MM.1S (cell line): ENCODE measurements around the gene KCNMA1.

Experiments
- EZH2 ChIP-seq: fragments of 300-600 bp; sonication (generic); optimal IDR thresholded peaks from 2 replicates; pipeline ENCODE3; 2017; ENCODE audit warnings: low read depth, mild to moderate bottlenecking, antibody characterized with exemption, low read length, mixed read lengths
- EZH2phosphoT487 ChIP-seq: fragments of 300-600 bp; sonication (generic); IDR thresholded peaks from 2 replicates; pipeline ENCODE4 v1.6.1; 2018; ENCODE audit warnings: antibody characterized with exemption, low read length
- TF ChIP-seq, protein P1 (sequence below): fragments of 300-600 bp; sonication (generic); IDR thresholded peaks from 2 replicates; pipeline ENCODE4 v1.5.1; 2016; ENCODE audit warnings: antibody characterized with exemption, low read length, mixed read lengths

DNA sequence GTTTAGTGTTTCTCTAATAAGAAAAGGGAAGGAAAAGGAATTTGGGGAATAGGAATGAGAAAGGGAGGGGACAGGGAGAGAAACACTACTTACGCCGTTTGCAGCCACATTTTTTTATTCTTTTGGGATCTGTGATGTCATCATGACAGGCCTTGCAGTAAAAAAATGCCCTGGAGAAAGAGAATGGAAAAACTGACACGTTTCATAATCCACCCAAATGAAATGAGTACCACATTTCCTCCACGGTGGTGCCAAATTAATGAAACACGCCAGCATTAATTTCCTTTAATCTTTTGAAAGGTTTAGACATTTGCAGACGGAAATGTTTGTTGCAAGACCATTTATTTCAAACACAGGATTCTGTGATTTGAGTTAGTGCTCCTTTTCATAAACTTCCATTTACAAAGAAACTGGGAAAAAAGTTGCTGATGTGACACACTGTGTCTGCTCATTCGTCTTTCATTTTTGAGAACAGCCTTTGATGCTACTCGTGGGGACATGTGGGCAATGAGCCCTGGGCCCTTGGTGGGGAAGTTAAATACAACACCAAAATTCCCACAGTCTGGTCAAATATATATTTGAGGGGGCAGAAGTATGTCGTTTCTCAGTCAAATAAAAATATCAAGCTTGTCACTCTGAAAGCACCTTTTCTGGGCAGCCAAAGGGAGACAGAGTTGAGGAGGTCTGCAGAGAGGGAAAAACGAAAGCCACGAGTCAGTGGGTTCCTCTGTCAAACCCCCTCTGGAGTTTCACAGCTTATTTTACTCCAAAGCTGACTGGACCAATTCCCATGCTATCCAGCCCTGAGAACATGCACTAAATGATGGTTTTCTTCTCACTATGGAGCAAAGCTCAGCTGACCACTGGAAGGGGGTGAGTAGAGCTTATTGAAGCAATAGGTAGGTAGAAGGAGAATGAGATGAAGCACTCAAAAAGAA, 625.5 kb downstream of the KCNMA1 start:
- TF ChIP-seq, protein P1, sequence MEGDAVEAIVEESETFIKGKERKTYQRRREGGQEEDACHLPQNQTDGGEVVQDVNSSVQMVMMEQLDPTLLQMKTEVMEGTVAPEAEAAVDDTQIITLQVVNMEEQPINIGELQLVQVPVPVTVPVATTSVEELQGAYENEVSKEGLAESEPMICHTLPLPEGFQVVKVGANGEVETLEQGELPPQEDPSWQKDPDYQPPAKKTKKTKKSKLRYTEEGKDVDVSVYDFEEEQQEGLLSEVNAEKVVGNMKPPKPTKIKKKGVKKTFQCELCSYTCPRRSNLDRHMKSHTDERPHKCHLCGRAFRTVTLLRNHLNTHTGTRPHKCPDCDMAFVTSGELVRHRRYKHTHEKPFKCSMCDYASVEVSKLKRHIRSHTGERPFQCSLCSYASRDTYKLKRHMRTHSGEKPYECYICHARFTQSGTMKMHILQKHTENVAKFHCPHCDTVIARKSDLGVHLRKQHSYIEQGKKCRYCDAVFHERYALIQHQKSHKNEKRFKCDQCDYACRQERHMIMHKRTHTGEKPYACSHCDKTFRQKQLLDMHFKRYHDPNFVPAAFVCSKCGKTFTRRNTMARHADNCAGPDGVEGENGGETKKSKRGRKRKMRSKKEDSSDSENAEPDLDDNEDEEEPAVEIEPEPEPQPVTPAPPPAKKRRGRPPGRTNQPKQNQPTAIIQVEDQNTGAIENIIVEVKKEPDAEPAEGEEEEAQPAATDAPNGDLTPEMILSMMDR, result no peak
- TF ChIP-seq EZH2phosphoT487 (no peak), EZH2 (no peak)
